H4 (cell line): Measurements from ENCODE around the gene DBH. TPM values are rescaled to one million over a fixed set of nuclear protein-coding genes. Genes with fewer than 3 reads are reported as not detected.

ENCODE experiments used
- DNase-seq: peaks from one replicate; pipeline ENCODE4 v3.0.0-alpha.2; 2015; ENCODE audit warnings: low spot score
- total RNA-seq: library from RNA; depleted of rRNA; stranded (reverse); fragments of >200 nt; shearing (Covaris generic); gene quantifications from 2 replicates; pipeline ENCODE4 v1.2.3, GENCODE V29; 2014

The DBH gene
- total RNA-seq, 1 experiment from 2014 or later, result not detected

- DNase-seq, result no peak
Observed at GRCh38 chr9:133683586-133684120, 47.5 kb downstream of the DBH start.

DNA sequence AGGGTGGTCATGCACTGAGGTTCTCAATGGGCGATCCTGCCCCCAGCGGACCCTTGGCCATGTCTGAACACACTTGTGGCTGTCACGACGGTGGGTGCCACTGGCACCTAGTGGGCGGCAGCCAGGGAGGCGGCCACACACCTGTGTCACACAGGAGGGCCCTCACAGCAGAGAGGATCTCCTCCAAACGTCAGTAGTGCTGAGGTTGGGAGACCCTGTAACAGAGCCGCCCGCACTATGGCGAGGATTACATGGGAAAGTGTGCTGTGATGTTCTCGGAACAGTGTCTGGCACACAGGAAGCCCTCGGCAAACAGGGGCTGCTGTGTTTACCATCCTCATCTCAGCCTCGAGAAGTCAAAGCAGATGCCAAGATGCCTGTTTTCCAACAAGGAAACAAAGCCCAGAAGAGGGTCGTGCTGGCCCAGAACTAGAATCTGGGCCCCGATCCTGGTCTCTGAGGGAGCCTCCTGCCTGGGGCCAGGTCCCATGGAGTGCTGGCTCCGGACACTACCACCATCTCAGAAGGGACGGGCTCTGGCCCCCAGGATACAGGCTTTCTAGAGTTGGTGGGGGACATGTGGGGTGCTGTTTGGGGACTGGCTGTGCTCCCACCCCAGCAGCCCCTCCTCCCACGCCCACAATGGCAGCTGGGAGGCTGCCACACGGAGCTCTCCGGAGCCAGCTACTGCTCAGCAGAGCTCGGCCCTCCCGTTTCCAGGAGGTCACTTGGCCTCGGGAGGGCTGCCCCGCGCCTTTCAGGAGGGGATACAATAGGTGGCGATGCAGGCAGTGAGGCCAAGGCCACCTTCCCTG, 48.2 kb downstream of the DBH start:
- DNase-seq, result no peak

- DNase-seq, result no peak
Observed at GRCh38 chr9:133684936-133685361, 48.8 kb downstream of the DBH start.

- no peak for DNase-seq
Observed at GRCh38 chr9:133685653-133686609, 49.8 kb downstream of the DBH start.

DNA sequence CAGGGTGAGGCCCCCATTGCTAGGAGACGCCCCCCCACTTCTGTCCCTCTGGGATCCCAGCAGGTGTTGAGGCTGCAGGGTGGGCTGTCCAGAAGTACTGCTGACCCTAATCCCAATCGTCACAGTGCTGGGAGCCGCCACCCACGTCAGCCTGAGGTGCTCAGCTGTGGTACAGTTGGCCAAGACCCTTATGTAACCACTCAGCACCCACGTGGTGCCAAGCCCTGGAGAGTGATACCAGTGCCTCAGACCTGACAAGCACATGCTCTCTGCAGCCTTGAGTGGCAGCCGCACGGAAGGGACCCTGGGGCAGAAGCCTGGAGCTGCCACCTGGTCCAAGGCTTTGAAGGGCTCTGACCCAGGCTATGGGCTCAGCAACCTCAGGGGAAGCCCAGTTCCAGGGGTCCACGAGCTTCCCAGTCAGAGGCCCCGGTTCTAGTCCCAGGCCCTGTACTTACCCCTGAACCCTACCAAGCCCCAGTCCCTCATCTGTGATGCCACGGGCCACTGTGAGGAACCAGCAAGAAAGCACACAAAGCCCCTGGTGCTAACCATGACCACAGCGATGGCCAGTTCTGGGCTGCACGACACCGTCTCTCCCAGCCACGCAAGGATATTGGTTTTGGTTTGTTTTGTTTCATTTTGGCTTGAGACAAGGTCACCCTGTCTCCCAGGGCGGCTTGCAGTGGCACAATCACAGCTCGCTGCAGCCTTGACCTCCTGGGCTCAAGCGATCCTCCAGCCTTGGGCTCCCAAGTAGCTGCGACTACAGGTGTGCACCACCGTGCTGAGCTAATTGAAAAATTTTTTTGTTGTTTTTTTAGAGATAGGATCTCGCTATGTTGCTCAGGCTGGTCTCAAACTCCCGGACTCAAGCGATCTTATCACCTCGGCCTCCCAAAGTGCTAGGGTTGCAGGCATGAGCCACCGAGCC, 50.7 kb downstream of the DBH start:
- DNase-seq, result no peak

GRCh38 chr9:133687856-133688761, 51.9 kb downstream of the DBH start:
- no peak for DNase-seq

- DNase-seq, result no peak
Observed at GRCh38 chr9:133689151-133689763, 53.1 kb downstream of the DBH start.

GRCh38 chr9:133690081-133690561, 54.0 kb downstream of the DBH start:
- DNase-seq, result no peak

DNA sequence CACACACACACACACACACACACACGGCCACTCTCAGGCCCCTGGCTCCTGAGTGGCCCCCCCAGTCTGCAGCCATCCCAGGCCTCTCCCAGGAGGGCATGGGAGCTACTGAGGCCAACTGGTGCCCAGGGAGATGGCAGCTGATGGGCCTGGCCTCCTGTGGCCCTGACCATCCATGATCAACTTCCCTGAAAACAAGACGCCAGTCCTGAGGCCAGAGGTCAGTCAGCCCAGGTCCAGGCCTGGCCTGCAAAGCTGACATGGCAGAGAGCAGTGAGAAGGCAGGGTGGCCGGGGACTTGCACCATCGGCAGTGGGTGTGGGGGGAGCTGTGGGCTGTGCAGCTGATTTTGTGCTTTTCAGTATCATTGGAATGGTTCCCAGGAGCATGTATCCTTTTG, 55.0 kb downstream of the DBH start:
- no peak for DNase-seq

DNA sequence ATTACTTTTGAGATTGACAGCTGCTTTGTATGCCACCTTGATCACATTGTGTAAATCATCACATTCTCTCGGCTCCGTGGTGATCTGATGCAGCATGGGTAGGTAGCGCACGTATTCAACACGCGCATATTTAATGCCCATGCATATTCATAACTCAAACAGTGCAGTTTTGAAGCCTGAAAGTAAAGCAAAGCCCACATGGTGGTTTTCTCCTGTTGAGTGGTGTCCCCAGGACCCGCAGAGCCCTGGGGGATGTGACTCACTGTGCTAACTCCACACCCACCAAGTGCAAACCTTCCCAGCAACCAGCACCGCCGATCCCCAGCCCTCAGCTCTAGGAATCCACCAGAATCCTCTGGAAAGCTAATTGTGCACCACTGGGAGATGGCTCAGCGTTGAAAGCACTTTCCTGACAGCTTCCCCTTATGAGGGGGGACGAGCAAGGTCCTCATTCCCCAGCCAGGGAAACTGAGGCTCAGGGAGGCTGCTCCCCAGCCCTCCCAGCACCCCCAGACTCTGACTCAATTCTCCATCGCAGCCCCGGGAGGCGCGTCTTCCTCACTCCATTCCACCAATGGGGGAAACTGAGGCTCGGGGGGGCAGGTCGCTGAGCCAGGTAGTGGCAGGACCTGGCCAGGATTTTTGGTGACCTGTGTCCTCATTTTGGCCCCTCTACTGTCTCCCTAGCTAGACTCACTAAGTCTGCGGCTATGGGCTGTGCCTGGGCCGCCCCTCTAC, 55.6 kb downstream of the DBH start:
- no peak for DNase-seq

DNA sequence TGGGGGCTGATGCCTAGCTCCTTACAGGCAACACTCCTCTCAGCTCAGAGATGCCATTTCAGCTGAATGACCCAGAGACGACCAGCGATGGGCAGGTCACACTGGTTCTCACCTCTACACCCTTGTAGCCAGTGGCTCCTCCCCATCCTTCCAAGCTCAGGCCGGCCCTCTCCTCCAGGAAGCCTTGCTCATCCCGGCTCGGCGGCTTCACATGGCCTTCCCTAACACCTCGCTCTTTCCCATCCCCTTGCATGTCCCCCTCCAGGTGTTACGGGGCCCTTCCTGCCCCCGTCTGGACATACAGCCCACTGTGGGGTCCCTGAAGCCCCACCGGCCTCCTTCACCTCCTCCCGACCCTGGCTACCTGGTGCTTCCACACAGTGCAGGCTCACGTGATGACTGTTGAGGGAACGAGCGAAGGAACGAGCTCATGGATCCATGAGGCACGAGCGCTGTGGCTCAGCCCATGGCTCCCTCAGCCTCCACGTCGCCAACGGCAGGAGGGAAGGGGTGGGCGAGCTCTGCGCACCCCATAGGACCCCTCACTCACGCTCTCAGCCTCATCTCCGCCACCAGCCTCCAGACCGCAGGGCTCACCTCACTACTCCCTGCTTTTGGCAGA, 56.3 kb downstream of the DBH start:
- DNase-seq, result no peak

DNA sequence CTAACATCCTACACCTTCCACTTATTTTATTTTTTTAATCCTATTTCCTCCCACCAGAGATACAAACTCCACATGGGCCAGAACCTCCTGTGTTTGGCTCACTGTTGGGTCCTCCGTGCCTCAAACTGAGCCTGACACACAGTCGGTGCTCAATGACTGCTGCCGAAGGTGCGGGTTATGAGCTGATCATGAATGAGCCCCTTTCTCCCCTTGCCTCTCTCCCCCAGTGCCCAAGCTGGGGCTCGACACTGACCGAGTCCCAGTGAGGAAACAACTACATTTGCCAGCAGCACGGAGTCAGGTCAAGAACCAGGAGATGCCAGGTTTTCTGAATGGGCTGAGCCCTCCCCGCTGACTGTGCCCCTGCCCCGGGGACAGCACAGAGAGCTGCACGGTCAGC, 57.0 kb downstream of the DBH start:
- DNase-seq, result no peak

GRCh38 chr9:133693703-133694529, 57.8 kb downstream of the DBH start:
- no peak for DNase-seq

DNA sequence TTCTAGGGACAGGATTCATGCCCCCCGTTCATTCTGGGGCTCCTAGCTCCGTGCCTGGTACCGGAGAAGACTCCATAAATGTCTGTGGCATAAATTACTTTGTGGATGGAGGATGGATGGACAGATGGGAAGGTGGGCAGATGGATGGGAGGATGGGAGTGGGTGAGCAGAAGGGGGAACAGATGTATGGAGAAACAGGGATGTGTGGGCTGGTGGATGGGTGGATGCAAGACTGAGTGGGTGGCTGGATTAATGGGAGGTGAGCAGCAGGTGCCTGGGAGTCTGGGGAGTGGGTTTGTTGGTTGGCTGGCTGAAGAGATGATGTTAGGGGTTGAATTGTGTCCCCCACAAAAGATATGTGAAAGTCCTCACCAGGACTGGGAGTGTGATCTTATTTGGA, 58.5 kb downstream of the DBH start:
- no peak for DNase-seq

GRCh38 chr9:133696071-133696472, 59.9 kb downstream of the DBH start:
- no peak for DNase-seq

DNA sequence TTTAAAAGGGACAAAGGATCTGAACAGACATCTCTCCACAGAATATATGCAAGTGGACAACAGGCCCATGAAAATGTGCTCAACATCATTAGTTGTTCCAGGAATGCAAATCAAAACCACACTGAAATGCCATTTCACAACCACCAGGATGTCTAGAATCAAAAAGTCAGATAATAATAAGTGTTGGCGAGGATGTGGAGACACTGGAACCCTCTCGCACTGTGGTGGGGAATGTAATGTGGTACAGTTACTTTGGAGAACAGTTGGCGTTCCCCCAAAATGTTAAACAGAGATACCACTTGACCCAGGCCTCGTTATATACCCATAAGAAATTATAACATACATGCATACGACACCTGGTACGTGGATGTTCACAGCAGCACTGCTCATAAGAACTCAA, 63.4 kb downstream of the DBH start:
- DNase-seq, result no peak

- DNase-seq, result no peak
Observed at GRCh38 chr9:133700819-133701320, 64.7 kb downstream of the DBH start.
